GM18907 (cell line): ENCODE data around the gene TBC1D22A.

Experiments used
- ATAC-seq: cut with Tn5 transposase; IDR thresholded peaks from one replicate; pipeline ENCODE4 v1.9.1; 2021; ENCODE audit warnings: mild to moderate bottlenecking, moderate library complexity; ENCODE audit not compliant: unreplicated experiment

TBC1D22A gene

DNA sequence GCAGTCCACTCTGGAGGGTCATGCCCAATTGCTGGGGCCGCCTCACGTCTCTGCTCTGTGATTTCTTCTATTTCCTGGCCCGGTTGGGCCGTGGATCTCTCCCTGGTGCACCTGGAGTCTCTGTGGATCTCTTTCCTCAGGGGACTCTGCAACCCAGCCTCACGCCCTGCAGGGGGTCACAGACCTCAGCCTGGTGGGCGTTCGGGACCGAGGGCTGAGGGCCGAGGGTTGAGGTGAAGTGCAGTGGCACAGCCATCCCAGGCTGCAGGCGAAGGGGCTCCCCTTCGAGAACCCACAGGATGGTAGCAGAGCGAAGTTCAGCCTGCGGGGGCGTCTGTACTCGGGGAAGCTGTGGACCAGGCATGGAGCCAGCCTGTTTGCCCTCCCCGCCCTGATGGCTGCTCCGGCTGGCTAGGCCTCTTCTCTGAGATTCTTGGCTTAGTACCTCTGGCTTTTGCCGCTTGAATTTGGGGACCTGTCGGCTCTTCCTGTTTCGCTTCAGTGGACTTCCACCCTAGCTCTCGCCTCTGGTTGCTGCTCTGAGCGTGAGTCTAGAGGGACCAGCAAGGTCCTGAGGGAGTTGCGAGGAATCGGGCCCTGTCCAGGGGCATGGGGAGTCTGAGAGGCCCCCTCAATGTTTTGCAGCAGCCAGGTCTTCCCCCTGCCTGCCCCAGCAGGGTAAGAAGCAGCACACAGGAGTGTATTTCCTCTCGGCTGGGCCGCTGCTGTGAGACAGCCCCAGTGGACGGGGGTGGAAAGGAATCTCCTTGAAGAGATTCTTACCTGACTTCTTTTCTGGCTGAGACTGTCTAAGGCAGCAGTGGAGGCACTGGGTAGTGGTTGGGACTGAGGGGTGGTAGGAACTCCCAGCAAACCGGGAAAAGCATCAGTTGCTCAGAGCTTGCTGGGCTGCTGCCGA lies 140.8 kb downstream of the TBC1D22A start:
- no peak for ATAC-seq

DNA sequence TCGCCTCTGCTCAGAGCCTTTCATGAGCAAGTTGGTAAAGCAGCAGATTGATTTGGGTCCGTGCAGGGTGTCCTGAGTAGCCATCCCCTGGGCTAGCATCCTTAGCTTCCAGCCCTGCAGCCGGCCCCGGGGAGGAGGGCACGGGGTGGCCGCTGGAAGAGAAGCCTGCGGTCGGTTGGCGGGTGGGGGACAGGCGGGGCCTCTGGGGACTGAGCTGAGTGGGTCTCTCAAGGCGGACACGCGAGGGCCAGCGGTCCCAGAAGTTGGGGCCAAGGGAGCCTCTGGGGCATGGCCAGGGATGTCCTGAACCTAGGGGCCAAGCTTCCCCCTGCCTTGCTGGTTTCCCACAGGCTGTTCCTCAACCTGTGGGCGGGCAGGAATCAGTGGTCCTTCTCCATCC lies 143.0 kb downstream of the TBC1D22A start:
- no peak for ATAC-seq

DNA sequence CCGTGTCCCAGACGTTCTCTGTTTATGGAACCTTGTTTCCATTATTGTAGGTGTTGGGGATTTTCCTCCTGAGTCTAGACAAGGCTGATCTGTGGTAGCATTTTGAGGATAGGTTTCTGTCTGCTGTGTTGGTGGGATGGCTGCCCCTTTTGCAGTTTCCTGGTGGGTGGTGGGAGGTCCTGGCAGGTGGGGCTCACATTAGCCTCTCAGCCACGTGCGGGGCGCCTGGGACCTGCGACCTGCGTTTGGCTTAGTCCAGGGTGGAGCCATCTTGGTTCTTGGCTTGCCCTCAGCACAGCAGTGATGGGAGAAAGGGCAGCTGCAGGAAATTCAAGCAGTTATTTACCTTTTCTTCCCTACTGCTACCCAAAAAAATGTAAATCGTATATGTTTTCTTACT lies 143.4 kb downstream of the TBC1D22A start:
- no peak for ATAC-seq

DNA sequence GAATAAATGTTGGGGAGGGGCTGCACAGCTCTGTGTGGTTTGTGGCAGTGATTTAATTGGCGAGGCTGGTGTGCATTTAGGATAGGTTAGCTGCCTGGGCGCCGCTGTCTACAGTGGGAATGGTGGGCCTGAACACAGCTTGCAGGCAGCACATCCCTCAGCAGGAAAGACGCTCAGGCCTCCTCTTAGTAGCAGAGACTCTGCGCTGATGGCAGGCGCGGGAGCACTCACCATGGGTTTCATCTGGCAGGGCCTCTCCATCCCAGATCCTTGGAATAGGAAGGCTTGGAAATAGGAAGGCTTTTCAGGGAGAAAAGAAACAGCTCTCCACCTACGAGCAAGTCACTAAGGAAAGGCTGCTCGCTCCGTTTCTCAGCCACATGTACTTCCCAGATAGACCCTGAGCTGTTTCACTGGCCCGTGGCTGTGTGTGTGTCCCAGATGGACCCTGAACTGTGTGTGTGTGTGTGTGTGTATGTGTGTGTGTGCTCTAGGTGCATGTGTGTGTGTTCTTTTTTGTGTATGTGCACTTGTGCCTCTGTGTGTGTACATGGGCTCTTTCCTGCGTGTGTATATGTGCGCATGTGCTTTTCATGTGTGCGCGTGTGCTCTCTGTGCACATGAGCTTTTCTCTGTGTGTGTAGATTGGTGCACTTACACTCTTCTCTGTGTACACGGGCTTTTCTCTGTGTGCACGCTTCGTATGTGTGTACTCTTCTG lies 144.0 kb downstream of the TBC1D22A start:
- no peak for ATAC-seq

GRCh38 chr22:46907241-46908215 lies 145.1 kb downstream of the TBC1D22A start:
- ATAC-seq: no peak

- ATAC-seq: no peak
Measured at GRCh38 chr22:46908641-46909107, 146.2 kb downstream of the TBC1D22A start.

DNA sequence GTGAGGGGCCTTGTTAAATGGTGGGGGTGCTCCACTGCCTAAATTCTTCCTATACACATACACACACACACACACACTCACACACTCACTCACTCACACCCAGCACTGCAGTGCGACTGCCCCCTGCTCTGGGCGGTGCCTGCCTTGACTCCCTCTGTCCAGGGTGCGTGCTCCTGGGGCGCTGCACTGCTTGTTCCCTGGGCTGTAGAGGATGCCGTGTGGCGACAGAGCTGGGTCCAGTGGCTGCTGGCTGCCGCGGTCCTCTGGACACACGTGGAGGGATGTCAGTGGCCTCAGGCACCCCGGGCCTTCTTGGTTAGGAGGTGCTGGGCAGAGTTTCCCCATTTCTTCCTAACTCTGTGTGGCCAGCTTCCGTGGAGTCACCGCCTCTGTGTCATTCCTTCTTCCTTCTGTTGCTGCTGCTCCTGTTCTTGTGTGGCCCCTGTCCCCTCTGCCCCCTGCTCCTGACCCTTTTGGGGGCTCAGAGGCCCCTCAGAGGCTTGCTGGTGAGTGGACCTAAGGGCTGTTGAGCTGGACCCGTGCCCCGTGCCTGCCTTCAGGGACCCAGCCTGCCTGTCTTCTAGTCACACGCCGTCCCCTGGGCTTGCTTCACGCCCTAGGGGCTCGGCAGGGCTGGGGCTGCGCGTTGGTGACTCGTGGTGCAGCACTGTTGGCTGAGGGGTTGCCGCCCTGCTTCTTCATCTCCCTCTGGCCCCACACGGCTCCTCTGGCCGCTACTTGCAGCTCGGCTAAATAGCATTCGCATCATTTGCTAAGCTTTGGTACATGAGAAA lies 147.0 kb downstream of the TBC1D22A start:
- ATAC-seq: no peak

GRCh38 chr22:46910624-46911023 lies 148.2 kb downstream of the TBC1D22A start:
- no peak for ATAC-seq

DNA sequence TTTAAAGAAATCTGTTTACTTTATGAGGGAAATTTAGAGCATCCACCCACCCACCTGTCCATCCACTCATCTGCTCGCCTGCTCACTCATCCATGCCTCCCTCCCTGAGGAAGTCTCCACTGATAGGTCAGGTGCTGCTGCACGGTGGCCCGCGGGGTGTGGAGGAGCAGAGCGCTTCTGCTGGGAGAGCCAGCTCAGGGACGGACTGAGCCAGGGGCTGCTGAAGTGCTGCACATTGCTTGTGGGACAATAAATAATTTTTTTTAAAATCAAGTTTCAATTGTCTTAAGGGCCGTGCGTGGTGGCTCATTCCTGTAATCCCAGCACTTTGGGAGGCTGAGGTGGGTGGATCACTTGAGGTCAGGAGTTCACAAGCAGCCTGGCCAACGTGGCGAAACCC lies 148.9 kb downstream of the TBC1D22A start:
- no peak for ATAC-seq

DNA sequence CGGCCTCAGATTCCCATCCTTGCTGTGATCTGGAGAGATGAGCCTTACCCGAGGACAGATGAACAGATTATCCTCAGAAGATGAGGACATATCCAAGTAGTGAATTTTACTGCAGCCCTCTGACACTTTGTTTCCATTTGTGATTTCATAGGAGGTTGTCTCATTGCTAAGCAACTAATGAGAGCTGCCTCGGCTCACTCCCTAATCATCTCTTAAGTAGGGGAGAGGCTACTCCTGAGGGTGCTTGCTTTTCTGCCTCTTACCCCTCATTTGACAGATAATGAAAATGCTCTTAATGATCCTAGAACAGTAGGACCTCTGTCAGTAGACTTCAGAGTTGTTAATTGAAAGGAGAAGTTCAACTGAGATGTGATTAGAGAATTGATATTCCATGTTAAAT lies 150.9 kb downstream of the TBC1D22A start:
- ATAC-seq: no peak

- no peak for ATAC-seq
Measured at GRCh38 chr22:46914481-46914880, 152.0 kb downstream of the TBC1D22A start.

- ATAC-seq: no peak
Measured at GRCh38 chr22:46914916-46915894, 152.8 kb downstream of the TBC1D22A start.

GRCh38 chr22:46915950-46916730 lies 153.7 kb downstream of the TBC1D22A start:
- no peak for ATAC-seq

DNA sequence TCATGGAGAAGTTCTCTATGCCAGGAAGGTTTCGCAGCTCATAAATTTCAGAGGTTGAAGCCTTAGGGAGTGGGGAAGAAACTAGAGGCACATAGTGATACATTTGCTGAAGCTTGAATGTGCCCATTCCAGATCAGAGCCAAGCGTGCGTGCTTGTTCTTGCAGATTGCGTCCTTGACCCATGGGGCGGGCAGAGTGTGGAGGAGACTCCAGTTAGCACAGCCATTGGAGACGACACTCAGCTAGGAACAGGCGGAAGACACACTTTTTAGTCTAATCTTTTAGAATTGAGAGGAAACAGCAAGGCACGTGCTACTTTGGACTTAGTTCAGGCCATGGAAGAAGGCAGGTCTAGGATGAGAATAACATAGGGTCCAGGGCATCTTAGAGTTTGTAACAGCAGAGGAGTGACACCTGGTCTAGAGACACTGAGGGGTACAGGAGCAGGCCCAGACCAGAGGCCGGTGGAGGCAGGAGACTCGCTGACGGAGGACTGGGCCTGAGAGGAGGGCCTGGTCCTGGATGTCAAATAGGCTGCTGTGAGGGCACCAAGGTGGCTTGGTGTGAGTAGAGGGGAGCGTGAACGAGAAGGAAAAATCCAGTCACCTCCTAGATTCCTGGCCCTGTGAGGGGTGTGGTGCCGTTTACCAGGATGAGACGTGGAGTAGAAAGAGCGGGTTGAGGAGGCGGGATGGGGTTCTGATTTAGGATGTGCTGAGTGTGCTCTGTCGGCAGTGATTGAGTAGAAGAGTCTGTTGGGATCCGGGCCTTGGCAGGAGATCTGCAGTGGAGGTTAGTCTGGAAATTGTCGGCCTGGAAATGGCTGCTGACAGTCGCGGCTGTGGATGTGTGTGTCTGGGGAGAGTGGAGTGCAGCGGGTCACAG lies 154.7 kb downstream of the TBC1D22A start:
- no peak for ATAC-seq

DNA sequence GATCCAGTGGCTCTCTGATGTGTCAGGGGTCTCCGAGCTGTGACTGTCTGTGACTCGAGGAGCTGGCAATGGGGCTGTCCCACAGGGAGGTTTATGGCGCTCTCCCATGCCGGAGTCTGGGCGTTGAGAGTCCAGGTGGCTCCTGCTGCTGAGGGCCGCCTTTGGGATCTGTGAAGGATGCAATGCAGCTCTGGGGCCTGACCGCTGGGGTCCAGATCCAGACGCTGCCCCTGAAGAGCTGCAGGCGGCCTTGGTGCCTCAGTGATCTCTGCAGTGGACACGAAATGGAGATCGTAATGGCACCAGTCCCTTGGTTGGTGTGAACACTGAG lies 155.3 kb downstream of the TBC1D22A start:
- ATAC-seq: no peak

DNA sequence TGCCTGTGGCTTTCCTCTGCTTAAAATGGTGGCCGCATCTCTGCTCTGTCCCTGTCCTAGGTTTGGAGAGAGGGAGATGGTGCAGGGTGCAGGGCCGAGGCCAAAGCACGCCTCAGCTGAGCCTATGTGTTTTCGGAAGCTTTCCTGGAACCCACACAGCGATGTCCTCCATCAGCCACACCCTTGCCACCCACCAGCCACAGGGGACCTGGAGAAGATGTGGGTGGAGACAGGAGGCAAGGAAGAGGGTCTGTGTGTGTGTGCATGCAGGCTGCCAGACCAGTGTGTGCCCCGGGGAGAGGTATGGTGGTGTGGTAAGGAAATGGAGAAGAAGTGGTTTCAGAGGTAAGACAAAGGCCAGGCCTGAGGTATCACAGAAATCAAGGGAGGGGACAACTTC lies 155.7 kb downstream of the TBC1D22A start:
- no peak for ATAC-seq

GRCh38 chr22:46922037-46922436 lies 159.6 kb downstream of the TBC1D22A start:
- ATAC-seq: no peak
